ENCODE measurements around the gene SFI1. TPM values are rescaled to one million over a fixed set of nuclear protein-coding genes. Genes with fewer than 3 reads are reported as not detected.
"Not testable (repeated sequence)": the region's sequence is repeated elsewhere in the genome, so short reads cannot be mapped to it uniquely, and the experiment has no call there.

The SFI1 gene
- total RNA-seq, 4 donors from 2014 or later: 55.3 to 157 (median 90.1) TPM

DNA sequence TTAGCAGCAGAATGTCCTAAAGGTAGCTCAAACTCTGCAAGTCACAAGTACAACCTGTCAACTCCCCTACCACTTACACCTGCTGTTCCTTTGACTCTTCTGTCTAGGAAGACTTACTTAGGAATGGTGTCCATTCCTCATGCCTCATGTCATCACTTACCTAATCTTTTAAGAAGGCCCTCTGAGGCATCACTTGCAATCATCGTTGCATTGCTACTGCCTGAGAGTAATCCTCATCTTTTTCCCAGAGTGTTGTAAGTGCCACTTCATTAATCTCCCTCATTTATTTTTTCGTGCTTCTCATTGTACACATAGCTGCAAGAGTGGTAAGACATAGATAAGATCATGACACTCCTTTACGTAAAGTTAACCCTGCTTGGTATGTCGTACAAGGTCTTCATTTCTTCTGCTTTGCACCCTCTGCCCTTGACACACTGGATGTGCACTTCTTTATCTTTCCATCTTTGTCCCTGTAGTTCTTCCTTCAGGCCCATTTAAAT, 54.6 kb downstream of the SFI1 start:
- WGBS, 2 donors (ENCODE audit: low coverage in 1 of 2): 91 to 100% methylated on average over 3 to 4 of the region's 4 CpGs
- Histone ChIP-seq H3K27me3 (no peaks in the 10 kb centered on the region), H3K9me3 (no peaks in the 10 kb centered on the region), H3K27ac (no peak overlapping the region), H3K4me1 (no peaks in the 10 kb centered on the region), H3K4me3 (no peak overlapping the region), H3K36me3 (peaks cover 0 to 17% (median 0%) of the 10 kb centered on the region in 4 donors)
- DNase-seq: no peak
- TF ChIP-seq, protein P1, sequence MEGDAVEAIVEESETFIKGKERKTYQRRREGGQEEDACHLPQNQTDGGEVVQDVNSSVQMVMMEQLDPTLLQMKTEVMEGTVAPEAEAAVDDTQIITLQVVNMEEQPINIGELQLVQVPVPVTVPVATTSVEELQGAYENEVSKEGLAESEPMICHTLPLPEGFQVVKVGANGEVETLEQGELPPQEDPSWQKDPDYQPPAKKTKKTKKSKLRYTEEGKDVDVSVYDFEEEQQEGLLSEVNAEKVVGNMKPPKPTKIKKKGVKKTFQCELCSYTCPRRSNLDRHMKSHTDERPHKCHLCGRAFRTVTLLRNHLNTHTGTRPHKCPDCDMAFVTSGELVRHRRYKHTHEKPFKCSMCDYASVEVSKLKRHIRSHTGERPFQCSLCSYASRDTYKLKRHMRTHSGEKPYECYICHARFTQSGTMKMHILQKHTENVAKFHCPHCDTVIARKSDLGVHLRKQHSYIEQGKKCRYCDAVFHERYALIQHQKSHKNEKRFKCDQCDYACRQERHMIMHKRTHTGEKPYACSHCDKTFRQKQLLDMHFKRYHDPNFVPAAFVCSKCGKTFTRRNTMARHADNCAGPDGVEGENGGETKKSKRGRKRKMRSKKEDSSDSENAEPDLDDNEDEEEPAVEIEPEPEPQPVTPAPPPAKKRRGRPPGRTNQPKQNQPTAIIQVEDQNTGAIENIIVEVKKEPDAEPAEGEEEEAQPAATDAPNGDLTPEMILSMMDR (IDR thresholded peaks at IDR 0.05): no peak
- TF ChIP-seq POLR2A (IDR thresholded peaks at IDR 0.05): no peak
- no peak for TF ChIP-seq POLR2AphosphoS5 (IDR thresholded peaks at IDR 0.05)
- TF ChIP-seq EP300 (IDR thresholded peaks at IDR 0.05; ENCODE audit: low read depth): no peak
- in situ Hi-C loops (cut with MboI; ENCODE audit: low pct_ligation_motif_present in 1 of 4, low pct_unique_long_range_greater_than_20kb in 1 of 4, low sequenced_read_pairs in 3 of 4) (no loop called here), intact Hi-C loops (cut with DNase I; ENCODE audit: low total_unique reads) (no loop called here)

DNA sequence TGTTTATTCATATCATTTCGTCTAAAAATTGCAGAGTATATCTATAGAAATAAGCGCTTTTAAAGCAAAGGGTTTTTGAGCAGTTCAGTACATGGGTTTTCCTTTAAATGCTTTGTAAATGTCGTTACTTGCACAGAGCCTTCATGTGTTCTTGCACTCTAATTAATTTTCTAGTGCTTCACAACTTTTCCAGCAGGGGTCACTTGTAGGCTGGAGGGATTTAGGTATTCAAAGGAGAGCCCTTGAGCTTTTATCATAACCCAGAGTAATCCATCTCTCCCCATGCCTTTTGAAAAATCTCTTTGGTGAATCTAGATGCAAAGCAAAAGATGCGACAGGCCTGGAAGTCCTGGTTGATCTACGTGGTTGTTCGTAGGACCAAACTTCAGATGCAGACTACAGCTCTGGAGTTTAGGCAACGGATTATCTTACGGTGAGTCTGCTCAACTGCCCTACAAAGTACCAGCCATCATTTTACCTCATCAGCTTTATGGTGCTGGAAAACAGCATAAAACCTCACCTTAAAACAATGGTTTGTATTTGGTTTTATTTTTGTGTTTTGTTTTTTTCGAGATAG, 60.4 kb downstream of the SFI1 start:
- TF ChIP-seq POLR2AphosphoS5 (IDR thresholded peaks at IDR 0.05): no peak
- no peak for TF ChIP-seq EP300 (IDR thresholded peaks at IDR 0.05; ENCODE audit: low read depth)
- no peak for TF ChIP-seq POLR2A (IDR thresholded peaks at IDR 0.05)
- TF ChIP-seq, protein P1 (IDR thresholded peaks at IDR 0.05): peak; percentile 39 to 49 (median 46)
- Histone ChIP-seq H3K36me3 (no peaks in the 10 kb centered on the region), H3K9me3 (no peaks in the 10 kb centered on the region), H3K27me3 (no peaks in the 10 kb centered on the region), H3K4me1 (no peaks in the 10 kb centered on the region), H3K4me3 (no peak overlapping the region), H3K27ac (no peak overlapping the region)
- in situ Hi-C loops (cut with MboI; ENCODE audit: low pct_ligation_motif_present in 1 of 4, low pct_unique_long_range_greater_than_20kb in 1 of 4, low sequenced_read_pairs in 3 of 4) (loop anchor here in 1 of 4 donors (5.0 kb wide), 1 partner anchor 76 kb away; no protein-coding TSS in a partner anchor), intact Hi-C loops (cut with DNase I; ENCODE audit: low total_unique reads) (loop anchor here (5.0 kb wide), 1 partner anchor 76 kb away; no protein-coding TSS in a partner anchor)
- no peak for DNase-seq
- WGBS, 2 donors (ENCODE audit: low coverage in 1 of 2): 79 to 84% methylated on average over 9 of the region's 9 CpGs

DNA sequence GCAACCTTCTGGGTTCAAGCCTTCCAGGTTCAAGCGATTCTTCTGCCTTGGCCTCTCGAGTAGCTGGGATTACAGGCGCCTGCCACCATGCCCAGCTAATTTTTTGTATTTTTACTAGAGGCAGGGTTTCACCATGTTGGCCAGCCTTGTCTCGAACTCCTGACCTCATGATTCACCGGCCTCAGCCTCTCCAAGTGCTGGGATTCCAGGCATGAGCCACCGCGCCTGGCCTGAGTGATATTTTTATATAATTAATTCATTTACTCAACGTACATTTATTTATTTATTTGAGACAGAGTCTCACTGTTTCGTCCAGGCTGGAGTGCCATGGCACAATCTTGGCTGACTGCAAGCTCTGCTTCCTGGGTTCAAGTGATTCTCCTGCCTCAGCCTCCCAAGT, 62.2 kb downstream of the SFI1 start:
- not testable (repeated sequence) for H3K4me3 ChIP-seq, H3K36me3 ChIP-seq, H3K27ac ChIP-seq, H3K27me3 ChIP-seq, H3K9me3 ChIP-seq, H3K4me1 ChIP-seq, DNase-seq
- in situ Hi-C loops (cut with MboI; ENCODE audit: low pct_ligation_motif_present in 1 of 4, low pct_unique_long_range_greater_than_20kb in 1 of 4, low sequenced_read_pairs in 3 of 4) (loop anchor here in 1 of 4 donors (5.0 kb wide), 1 partner anchor 74 kb away; no protein-coding TSS in a partner anchor), intact Hi-C loops (cut with DNase I; ENCODE audit: low total_unique reads) (loop anchor here (5.0 kb wide), 1 partner anchor 74 kb away; no protein-coding TSS in a partner anchor)
- WGBS, 2 donors (ENCODE audit: low coverage in 1 of 2): 91 to 98% methylated on average over 7 to 9 of the region's 9 CpGs

DNA sequence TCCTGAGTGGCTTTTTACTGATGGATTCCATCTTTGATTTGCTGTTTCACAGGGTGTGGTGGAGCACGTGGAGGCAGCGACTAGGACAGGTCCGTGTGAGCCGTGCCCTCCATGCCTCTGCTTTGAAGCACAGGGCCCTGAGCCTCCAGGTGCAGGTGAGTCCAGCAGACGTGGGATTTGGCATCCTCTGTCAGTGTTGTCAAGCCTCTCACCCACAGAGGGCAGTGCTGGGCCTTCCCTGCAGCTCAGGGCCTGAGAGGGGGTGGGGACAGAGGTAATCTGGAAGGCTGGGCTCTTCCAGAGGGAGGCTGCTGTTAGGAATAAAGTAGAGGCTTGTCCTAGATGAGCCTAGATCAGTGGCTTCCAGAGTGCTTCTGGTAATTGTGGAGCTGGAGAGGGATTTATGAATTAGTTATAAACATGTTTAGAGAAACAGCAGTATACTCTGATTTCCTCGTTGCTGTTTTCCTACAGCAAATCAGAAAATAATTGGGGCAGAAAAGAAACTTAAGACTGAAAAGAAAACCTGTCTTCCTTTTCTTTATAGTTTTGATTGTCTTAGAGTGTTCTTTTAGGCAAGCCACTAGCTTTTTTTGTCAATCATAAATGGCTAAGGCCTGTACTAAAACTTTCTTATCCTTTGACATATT, 65.0 kb downstream of the SFI1 start:
- no peaks in the 10 kb centered on the region for H3K36me3 ChIP-seq
- intact Hi-C loops (cut with DNase I; ENCODE audit: low total_unique reads): no loop called here
- in situ Hi-C loops (cut with MboI; ENCODE audit: low pct_ligation_motif_present in 1 of 4, low pct_unique_long_range_greater_than_20kb in 1 of 4, low sequenced_read_pairs in 3 of 4): loop anchor here in 2 of 4 donors (5.0 to 10.0 kb wide), 2 partner anchors 73 to 76 kb away; no protein-coding TSS in a partner anchor

More for the DNA sequence above, 65.0 kb downstream of the SFI1 start:
- Histone ChIP-seq H3K27ac (no peak overlapping the region), H3K4me1 (no peaks in the 10 kb centered on the region), H3K9me3 (no peaks in the 10 kb centered on the region), H3K4me3 (no peak overlapping the region), H3K27me3 (no peaks in the 10 kb centered on the region)
- WGBS, 2 donors (ENCODE audit: low coverage in 1 of 2): 37 to 62% methylated on average over 1 to 6 of the region's 6 CpGs
- peak; percentile 84 for DNase-seq
- TF ChIP-seq, protein P1 (IDR thresholded peaks at IDR 0.05): peak; percentile 63 to 77 (median 66)
- no peak for TF ChIP-seq POLR2AphosphoS5 (IDR thresholded peaks at IDR 0.05)
- TF ChIP-seq EP300 (IDR thresholded peaks at IDR 0.05; ENCODE audit: low read depth): no peak
- no peak for TF ChIP-seq POLR2A (IDR thresholded peaks at IDR 0.05)

All from transverse colon (tissue), 4 donors.